ENCODE results near the gene SARNP.

- TF ChIP-seq POLR2A (IDR thresholded peaks at IDR 0.05; ENCODE audit: low read length) (no peak), GATA1 (IDR thresholded peaks at IDR 0.05; ENCODE audit: low read depth, low read length) (no peak)
Measured at GRCh38 chr12:55833056-55833455, 15.5 kb upstream of the SARNP start.
